HG03575 (cell line): ENCODE measurements around the gene MPND.

ENCODE experiments used
- ATAC-seq: cut with Tn5 transposase; IDR thresholded peaks from one replicate; pipeline ENCODE4 v1.9.1; 2021; ENCODE audit not compliant: unreplicated experiment, insufficient number of reproducible peaks, low FRiP score; ENCODE audit errors: extremely low read depth

The MPND gene, protein sequence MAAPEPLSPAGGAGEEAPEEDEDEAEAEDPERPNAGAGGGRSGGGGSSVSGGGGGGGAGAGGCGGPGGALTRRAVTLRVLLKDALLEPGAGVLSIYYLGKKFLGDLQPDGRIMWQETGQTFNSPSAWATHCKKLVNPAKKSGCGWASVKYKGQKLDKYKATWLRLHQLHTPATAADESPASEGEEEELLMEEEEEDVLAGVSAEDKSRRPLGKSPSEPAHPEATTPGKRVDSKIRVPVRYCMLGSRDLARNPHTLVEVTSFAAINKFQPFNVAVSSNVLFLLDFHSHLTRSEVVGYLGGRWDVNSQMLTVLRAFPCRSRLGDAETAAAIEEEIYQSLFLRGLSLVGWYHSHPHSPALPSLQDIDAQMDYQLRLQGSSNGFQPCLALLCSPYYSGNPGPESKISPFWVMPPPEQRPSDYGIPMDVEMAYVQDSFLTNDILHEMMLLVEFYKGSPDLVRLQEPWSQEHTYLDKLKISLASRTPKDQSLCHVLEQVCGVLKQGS

DNA sequence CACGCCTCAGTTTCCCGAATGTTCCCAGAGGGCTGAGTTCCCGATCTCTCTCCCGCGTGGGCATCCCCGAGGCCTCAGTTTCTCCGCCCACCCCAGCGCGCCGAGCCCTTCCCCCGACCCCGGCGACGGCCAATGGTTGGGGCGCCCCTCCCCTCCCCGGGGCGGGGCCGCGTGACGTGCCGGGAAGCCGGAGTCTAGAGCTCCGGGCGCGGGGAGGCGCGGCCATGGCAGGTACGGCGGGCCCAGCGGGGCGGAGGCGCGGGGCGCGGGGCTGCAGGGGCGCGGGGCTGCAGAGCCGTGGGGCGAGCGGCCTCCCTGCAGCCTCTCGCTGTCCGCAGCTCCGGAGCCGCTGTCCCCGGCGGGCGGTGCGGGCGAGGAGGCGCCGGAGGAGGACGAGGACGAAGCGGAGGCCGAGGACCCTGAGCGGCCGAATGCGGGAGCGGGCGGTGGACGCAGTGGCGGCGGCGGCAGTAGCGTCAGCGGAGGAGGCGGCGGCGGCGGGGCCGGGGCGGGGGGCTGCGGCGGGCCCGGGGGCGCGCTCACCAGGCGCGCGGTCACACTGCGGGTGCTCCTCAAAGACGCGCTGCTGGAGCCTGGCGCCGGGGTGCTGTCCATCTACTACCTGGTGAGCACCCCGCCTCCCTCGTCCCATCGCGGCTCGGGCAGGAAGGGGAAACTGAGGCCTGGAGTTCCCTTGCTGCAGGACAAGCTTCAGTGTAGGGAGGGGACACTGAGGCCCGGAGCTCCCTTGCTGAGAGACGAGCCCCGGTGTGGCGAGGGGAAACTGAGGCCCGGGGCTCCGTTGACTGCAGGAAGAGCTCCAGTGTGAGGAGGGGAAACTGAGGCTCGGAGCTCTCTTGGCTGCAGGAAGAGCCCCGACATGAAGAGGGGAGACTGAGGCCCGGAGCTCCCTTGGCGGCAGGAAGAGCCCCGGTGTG is at the start of gene MPND:
TSS of gene MPND (plus strand) at position 193 of the 938 bp plus-strand sequence. CDS start at position 225, 32 bp downstream.
- no peak for ATAC-seq

DNA sequence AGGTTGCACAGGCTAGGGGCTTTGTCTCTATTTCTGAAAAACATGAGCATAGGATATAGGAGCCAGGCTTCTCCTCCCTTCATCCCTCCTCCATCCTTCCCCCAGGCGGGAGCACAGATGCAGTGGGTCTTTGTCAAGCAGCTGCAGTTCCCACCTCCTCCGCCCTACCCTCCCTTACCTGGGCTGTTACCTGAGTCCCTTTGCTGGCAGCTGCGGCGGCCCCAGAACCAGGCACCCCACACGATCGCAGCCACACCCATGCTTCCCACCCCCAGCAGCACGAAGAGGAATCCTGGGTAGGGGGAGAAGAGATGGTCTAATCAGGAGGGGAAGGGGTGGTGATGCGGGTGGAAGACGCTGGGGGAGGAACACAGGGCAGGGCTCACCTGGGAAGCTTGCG is 49.0 kb upstream of the MPND start:
- no peak for ATAC-seq

DNA sequence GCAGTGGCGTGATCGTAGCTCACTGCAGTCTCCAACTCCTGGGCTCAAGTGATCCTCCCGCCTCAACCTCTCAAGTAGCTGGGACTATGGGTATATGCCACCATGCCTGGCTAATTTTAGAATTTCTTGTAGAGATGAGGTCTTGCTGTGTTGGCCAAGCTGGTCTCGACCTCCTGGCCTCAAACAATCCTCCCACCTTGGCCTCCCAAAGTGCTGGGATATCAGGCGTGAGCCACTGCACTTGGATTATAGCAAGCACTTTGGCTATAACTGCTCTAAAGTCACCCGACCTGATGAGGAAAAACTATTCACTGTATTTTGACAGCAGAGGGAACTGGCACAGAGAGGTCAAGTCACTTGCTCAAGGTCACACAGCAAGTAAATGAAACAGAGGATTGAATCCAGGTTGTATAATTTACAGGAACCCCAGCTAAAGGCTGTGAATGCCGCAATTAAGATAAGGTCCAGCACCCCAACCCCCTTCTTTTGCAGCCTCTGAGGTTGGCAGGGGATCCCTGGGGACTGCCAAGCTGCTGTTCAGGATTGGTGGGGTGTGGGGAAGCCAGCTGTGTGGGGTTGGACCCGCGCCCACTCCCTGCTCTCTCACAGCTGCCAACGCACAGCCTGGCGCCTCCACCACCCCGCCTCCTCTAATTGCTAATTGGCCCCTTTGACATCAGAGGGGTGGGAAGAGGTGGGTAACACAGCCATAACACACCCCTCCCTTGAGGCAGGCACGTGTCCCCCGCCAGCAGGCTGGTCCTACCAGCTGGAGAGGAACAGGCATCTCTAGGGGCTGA is 47.2 kb upstream of the MPND start:
- ATAC-seq: no peak

DNA sequence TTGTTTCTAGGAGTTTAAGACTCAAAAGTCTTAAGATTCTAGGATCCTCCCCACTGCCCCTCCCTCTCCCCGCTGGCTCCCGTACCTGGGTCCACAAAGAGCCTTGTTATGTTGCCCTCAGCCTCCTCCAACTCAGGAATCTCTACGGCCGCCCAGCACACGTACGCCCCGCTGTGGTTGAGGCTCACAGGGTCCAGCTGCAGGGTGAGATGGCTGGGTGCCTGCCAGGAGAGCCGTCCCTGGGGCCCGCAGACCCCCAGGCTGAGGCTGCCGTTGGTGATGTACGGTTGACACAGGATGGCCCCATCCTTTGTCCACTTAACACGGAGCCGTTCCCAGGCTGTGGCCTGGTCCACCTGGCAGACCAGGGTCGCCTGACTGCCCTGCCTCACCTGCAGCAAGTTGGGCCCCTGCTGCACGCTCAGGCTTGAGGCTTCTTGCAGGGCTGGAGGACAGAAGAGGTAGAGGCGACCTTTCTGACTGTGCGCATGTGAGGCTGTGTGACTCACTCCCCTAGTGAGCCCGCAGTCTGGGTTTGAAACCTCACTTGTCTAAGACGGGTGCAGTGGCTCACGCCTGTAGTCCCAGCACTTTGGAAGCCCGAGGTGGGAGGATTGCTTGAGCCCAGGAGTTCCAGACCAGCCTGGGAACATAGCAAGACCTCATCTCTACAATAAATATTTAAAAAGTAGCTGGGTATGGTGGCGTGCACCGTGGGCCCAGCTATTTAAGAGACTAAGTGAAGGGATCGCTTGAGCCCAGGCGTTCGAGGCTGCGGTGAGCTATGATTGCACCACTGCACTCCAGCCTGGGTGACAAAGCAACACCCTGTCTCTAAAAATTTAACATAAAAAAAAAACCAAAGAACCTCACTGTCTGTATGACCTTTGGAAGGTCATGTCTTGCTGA is 45.2 kb upstream of the MPND start:
- ATAC-seq: no peak

DNA sequence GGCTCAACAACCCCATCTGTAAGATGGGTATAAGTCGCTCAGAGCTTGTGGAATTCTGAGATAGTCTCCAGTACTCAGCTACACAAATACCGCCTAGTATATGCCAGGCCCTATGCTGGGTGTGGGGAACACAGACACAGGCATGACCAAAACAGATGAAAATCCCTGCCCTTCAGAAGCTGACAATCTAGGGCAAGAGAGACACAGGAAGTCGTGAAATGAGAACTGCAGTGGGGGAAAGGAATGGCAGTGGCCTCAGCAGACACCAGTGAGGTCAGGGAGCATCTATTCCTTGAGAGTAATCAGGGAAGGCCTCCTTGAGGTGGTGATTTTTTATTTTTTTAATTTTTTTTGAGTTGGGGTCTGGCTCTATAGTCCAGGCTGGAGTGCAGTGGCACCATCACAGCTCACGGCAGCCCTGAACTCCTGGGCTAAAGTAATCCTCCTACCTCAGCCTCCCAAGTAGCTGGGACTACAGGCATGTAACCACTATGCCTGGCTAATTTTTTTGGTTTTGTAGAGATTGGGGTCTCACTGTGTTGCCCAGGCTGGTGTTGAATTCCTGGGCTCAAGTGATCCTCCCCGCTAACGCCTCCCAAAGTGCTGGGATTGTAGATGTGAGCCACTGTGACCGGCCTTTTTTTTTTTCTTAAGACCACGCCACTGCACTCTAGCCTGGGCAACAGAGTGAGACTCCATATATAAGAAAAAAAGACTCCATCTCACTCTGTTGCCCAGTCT is 44.4 kb upstream of the MPND start:
- ATAC-seq: no peak

DNA sequence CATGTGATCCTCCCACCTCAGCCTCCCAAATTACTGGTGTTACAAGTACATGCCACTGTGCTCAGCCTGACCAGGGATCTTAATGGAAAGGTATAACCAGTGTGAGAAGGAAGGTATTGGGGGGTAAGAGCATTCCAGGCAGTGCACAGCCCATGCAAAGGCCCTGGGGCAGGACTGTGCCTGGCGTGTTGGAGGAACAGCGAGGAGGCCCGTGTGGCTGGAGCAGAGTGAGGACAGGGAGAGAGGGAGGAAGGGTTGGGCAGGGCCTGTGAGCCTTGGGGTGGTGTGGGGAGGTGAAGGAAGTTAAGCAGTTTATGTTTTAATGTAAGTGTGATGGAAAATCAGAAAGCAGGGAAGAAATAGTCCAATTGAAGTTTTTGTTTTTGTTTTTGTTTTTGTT is 42.8 kb upstream of the MPND start:
- no peak for ATAC-seq

DNA sequence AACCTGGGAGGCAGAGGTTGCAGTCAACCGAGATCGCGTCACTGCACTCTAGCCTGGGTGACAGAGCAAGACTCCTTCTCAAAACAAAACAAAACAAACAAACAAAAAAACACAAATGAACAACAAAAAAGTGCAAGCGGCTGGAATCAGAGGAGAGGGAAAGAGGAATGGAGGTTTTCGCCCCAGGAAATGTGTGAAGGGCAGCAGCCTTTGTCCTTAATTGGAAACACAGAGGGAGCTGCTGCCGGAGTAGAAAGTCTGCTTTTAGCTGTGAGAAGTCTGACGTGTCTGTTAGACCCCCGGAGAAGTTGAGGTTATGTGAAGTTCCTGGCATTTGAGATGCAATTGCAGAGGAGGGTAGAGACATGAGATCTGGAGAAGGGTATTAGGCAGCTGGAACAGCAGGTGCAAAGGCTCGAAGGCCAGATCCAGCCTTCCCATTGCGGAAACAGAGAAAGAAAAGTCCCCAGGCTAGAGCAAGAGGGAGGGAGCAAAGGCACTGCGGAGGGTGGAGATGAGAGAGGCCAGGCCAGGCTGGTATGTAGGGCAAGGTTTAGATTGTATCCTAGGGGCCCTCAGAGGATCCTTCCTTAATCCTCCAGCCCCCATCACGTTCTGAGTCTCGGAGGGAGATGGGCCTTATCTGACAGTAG is 41.6 kb upstream of the MPND start:
- no peak for ATAC-seq

DNA sequence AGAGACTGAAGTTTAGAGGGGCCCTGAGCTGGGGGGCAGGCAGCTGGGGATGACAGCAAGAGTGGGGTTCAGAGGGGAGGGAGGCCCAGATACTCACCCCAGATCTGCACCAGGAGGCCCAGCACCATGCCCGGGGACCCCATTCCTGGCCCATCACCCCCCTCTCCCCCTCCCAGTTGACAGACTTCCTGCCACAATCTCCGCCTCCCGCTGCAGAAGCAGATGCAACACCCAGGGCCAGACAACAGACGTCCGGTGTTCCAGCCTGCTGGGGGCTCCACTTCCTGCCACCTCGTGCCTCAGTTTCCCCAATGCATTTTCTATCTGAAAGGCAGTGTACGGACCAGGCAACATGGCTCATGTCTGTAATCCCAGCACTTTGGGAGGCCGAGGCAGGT is 41.1 kb upstream of the MPND start, which contains the start of gene TMIGD2:
TSS of gene TMIGD2 (minus strand) at position 147 of the 398 bp plus-strand sequence. CDS start at position 143, 4 bp downstream.
- ATAC-seq: no peak

DNA sequence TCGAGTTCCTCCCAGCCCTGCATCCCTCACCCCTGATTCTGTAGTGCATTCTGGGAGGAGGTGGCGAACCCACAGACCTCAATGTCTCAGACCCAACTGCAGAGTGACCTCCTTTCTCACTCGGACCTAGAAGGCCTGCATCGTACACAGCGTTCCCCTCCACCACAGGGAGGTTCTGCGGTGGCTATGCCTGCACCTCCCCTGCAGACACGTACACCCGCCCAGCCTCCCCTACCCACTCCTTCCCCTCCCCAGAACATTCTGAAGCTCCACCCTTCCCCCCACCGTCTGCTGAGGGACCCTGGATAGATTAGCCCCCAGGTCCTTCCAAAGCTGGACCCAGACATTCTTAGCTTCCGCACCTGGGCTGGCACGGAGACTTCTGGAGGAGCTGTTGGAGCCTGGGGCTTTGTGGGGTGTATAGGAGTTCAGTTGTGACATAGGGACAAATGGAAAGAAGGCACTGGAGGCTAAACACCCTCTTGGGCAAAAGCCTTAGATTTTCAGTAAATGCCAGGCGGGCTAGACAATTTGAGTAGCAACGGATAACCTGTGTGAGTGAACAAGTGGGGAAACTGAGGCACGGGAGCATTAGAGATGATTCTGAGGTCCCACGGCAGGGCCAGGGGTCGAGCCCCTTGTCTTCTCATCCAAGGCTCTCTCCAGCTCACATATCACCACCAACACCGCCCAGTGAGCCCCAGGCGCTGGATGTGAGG is 39.4 kb upstream of the MPND start:
- no peak for ATAC-seq

DNA sequence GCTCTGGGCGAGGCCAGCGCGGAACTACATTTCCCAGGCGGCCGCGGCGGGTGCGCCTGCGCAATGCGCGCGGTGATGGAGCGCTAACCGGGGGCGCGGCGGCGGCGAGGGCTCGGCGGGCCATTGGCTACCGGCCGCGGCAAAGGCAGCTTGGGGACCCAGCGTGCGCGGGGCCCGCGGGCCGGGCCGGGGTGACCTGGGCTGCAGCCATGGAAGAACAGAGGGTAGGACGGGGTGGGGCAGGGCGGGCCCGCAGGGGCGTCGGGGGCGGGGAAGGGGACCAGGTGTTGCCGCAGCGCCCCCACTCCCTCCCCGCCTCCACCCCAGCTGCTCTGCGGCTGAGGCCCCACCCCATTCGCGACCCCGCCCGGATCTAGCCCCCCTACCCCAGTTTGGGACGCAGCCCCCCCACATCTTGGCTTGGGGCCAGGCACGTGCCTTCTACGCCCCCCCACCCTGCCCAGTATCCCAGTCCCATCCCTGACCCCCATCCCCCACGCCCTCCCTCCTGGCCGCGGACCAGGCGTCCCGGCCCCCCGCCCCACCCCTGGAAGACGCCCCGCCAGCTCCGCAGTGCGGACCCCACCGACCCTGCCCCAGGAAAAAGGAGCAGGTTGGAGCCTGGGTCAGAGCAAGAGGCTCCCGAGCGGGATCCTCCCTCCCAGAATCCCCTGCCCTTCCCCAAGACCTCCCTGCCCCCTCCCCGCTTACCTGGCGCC is 38.7 kb upstream of the MPND start, which contains the start of gene FSD1:
TSS of gene FSD1 (plus strand) at position 61 of the 719 bp plus-strand sequence. CDS start at position 210, 149 bp downstream.
- no peak for ATAC-seq

DNA sequence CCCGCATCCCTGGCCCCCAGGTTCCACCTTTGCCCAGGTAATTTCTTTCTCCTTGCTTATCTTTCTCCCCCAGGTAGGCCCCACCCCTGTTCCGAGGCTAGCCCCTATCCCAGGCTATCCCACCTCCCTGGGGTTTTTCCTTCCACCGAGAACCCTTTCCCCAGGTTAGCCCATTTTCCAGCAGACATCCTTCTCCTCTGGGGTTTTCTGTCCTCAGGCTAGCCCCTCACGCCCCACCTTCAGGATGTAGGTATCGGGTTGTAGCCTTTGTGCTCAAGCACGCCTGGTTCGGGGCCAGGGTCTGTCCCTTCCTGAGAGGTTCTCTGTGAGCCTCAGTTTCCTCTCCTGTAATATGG is 38.1 kb upstream of the MPND start:
- no peak for ATAC-seq

DNA sequence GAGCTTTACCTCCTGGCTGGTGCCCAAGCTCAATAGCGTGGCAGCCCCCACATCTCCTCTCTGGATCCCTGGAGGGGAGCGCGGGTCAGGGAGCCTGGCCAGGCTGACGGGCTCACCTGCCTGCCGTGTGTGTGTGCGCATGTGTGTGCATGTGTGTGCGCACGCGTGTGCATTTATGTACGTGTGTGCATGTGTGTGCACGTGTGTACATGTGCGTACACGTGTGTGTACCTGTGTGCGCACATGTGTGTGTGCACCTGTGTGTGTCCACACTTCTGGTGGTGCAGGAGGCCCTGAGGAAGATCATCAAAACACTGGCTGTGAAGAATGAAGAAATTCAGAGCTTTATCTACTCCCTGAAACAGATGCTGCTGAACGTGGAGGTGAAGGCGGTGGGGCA is 37.7 kb upstream of the MPND start:
- ATAC-seq: no peak

DNA sequence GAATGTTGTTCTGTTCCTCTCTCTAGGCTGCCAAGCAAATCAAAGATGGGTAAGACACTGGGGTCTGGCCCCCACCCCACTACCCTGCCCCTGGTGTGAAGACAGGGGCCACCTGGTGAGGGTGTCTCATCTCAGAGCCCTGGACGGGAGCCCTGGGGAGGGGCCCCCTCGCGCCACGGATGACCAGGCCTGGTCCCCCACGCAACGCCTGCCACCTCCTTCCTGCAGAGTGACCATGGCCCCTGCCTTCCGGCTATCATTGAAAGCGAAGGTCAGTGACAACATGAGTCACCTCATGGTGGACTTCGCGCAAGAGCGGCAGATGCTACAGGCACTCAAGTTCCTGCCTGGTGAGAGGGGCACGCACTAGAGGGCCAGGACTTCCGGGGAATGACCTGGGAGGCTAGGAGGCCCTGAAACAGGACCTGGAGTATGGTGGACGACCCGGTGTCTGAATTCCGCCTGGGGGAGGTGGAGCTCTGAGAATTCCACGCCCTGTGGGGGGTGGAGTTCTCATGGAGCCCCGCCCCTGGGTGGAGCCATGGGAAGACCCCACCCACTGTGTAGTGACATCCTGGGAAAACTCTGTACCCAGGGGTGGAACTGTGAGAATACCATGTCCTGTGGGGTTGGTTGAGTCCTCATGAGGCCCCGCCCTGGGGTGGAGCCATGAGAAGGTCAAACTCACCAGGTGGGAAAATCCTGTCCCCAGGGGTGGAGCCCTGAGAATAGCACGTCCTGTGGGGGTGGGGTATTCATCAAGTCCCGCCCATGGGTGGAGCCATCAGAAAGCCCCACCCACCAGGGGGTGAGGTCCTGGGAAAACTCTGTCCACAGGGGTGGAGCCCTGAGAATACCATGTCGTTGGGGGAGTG is 32.9 kb upstream of the MPND start:
- no peak for ATAC-seq

DNA sequence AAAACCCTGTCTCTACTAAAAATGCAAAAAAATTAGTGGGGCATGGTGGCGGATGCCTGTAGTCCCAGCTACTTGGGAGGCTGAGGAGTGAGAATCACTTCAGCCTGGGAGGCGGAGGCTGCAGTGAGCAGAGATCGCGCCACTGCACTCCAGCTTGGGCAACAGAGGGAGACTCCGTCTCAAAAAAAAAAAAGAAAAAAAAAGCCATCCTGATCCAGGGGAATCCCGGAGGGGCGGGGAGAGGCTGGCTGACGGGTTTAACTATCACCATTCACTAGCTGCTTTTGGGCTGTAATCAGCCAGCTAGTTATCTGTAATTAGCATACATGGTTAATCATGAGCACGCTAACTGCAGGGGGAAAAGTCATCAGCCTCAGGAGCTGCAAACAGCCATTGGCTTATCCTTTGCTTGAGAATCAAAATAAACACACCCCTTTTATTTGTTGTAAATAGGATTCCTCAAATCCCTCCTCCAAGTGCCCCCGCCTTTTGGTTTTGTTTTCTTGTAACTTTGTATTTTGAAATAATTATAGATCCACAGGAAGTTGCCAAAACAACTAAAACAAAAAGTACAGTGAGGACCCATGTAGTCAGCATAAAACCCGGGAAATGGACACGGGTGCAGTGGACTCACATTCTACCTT is 29.4 kb upstream of the MPND start:
- ATAC-seq: no peak
